ENCODE results near the gene GORASP1. TPM values are rescaled to one million over a fixed set of nuclear protein-coding genes. Genes with fewer than 3 reads are reported as not detected.

The GORASP1 gene
- total RNA-seq, 3 donors from 2014 or later = 93.5 to 122 (median 94.7) TPM

- no peaks in the 10 kb centered on the region for H3K36me3 ChIP-seq (ENCODE audit: low read depth)
- intact Hi-C loops (cut with DNase I, micrococcal nuclease) = no loop called here
- H3K9me3 ChIP-seq = no peaks in the 10 kb centered on the region
- no peak for DNase-seq
- H3K4me1 ChIP-seq (ENCODE audit: low read depth) = no peaks in the 10 kb centered on the region
- H3K4me3 ChIP-seq = no peak overlapping the region
- TF ChIP-seq, protein P1, sequence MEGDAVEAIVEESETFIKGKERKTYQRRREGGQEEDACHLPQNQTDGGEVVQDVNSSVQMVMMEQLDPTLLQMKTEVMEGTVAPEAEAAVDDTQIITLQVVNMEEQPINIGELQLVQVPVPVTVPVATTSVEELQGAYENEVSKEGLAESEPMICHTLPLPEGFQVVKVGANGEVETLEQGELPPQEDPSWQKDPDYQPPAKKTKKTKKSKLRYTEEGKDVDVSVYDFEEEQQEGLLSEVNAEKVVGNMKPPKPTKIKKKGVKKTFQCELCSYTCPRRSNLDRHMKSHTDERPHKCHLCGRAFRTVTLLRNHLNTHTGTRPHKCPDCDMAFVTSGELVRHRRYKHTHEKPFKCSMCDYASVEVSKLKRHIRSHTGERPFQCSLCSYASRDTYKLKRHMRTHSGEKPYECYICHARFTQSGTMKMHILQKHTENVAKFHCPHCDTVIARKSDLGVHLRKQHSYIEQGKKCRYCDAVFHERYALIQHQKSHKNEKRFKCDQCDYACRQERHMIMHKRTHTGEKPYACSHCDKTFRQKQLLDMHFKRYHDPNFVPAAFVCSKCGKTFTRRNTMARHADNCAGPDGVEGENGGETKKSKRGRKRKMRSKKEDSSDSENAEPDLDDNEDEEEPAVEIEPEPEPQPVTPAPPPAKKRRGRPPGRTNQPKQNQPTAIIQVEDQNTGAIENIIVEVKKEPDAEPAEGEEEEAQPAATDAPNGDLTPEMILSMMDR (IDR thresholded peaks at IDR 0.05) = no peak
- ATAC-seq = no peak
Measured at GRCh38 chr3:39094851-39095677, 12.4 kb downstream of the GORASP1 start.

DNA sequence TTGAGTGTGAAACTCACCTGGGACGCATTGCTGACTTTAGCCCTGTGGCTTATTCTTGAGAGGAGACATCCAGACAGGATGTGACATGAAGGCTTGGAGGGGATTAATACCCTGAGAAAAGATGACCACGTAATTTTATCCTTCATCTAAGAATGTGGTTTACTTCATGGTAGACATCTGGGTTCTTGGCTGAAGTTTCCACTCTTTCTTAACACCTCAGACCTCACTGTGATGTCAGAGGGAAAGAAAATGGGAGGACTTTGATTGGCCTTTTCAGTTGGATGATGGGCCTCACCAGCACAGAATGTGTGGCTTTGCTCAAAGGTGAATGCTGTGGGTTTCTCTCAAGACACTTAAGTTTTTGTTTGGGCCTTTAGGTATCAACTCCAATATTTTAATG, 16.5 kb downstream of the GORASP1 start:
- Histone ChIP-seq H3K4me3 (no peak overlapping the region), H3K9me3 (no peaks in the 10 kb centered on the region), H3K36me3 (ENCODE audit: low read depth) (no peaks in the 10 kb centered on the region), H3K4me1 (ENCODE audit: low read depth) (no peaks in the 10 kb centered on the region)
- ATAC-seq (no peak), DNase-seq (no peak)
- intact Hi-C loops (cut with DNase I, micrococcal nuclease) = no loop called here
- TF ChIP-seq, protein P1 (IDR thresholded peaks at IDR 0.05) = no peak

GRCh38 chr3:39088889-39089288, 18.5 kb downstream of the GORASP1 start:
- ATAC-seq (no peak), DNase-seq (no peak)
- intact Hi-C loops (cut with DNase I, micrococcal nuclease) = no loop called here
- TF ChIP-seq, protein P1 (IDR thresholded peaks at IDR 0.05) = no peak
- H3K4me1 ChIP-seq (ENCODE audit: low read depth) = no peaks in the 10 kb centered on the region
- H3K4me3 ChIP-seq = no peak overlapping the region
- no peaks in the 10 kb centered on the region for H3K36me3 ChIP-seq (ENCODE audit: low read depth)
- no peaks in the 10 kb centered on the region for H3K9me3 ChIP-seq

DNA sequence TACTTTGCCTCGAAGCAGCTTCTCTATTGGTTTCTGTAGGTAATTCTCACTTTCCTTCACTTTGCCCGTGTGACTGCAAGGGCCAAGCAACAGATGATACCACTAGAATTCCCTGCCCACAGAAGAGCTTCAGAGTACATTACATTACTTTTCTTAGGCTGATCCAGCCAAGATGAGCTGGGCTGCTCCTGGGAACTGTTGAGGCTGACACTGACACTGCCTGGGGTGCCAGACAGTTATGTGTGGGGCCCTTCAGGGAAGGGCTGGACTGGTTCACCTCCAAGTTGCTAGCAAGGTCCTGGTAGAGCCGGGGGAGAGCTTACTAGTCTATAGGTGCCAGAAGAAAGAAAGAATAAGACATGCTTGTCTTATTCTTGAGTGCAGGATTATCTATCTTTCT, 19.0 kb downstream of the GORASP1 start:
- no peak for ATAC-seq
- TF ChIP-seq, protein P1 (IDR thresholded peaks at IDR 0.05) = no peak
- no peak overlapping the region for H3K4me3 ChIP-seq
- DNase-seq = no peak
- no peaks in the 10 kb centered on the region for H3K4me1 ChIP-seq (ENCODE audit: low read depth)
- no peaks in the 10 kb centered on the region for H3K36me3 ChIP-seq (ENCODE audit: low read depth)
- intact Hi-C loops (cut with DNase I, micrococcal nuclease) = no loop called here
- H3K9me3 ChIP-seq = no peaks in the 10 kb centered on the region

DNA sequence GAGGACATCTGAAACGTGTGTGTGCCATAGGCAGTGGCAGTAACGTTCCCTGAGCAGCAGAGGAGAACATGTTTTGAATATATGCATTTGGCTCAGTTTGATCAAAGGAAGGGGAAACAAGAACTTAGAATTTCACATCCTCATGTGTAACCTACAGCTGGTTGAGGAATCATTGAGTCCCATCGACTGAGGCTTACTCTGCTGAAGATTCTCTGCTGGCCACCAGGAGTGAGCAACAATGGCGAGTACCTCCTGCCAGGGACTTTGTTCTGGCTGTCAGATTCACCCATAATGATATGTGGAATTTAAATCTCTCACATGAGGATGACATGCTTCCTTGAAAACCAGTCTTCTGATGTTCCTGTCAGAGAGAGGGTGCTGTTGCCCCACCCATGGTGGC, 21.3 kb downstream of the GORASP1 start:
- Histone ChIP-seq H3K9me3 (no peaks in the 10 kb centered on the region), H3K4me3 (no peak overlapping the region), H3K4me1 (ENCODE audit: low read depth) (no peaks in the 10 kb centered on the region), H3K36me3 (ENCODE audit: low read depth) (no peaks in the 10 kb centered on the region)
- ATAC-seq = peak; percentile 17
- TF ChIP-seq, protein P1 (IDR thresholded peaks at IDR 0.05) = no peak
- intact Hi-C loops (cut with DNase I, micrococcal nuclease) = no loop called here
- DNase-seq = no peak

All from mucosa of descending colon (tissue), 3 donors.